Stomach (tissue), 9 donors: Measurements from ENCODE around the gene ATP2B3. TPM values are rescaled to one million over a fixed set of nuclear protein-coding genes. Genes with fewer than 3 reads are reported as not detected.

ENCODE experiments used
- DNase-seq, 2 donors: peaks; one replicate each; pipeline versions ENCODE4 v3.0.0 to v3.0.0-alpha.2; 2013 to 2019
- H3K27ac ChIP-seq, 5 donors: fragments of 200-600 bp in 4 of 5; sonication (generic) in 4 of 5; one replicate each; pipeline ENCODE4 v1.5.1; 2013 to 2019; ENCODE audit warnings: mild to moderate bottlenecking in 1 of 5, moderate library complexity in 1 of 5
- H3K27me3 ChIP-seq, 3 donors: fragments of 200-600 bp; sonication (generic); one replicate each; pipeline ENCODE4 v1.5.1; 2017 to 2019; ENCODE audit warnings: mixed run types in 1 of 3
- H3K36me3 ChIP-seq, 4 donors: fragments of 200-600 bp; sonication (generic); 1 replicate in 3 of 4; 2 replicates in 1 of 4; pipeline ENCODE4 v1.5.1; 2016 to 2019
- H3K4me1 ChIP-seq, 4 donors: fragments of 200-600 bp; sonication (generic); one replicate each; pipeline ENCODE4 v1.5.1; 2016 to 2019
- H3K4me3 ChIP-seq, 4 donors: fragments of 200-600 bp; sonication (generic) in 3 of 4; one replicate each; pipeline ENCODE4 v1.5.1; 2016 to 2019; ENCODE audit warnings: mild to moderate bottlenecking in 1 of 4
- H3K9me3 ChIP-seq, 4 donors: fragments of 200-600 bp; sonication (generic); one replicate each; pipeline ENCODE4 v1.5.1; 2016 to 2019
- CTCF ChIP-seq, 7 experiments: fragments of 450-650 bp in 4 of 7; fragments of 200-600 bp in 3 of 7; sonication (generic) in 3 of 7; IDR thresholded peaks; one replicate each; pipeline ENCODE4 v1.5.1; 2016 to 2019; ENCODE audit warnings: antibody characterized with exemption in 7 of 7, control low read depth in 2 of 7, mild to moderate bottlenecking in 1 of 7
- EP300 ChIP-seq: sonication (generic); formaldehyde crosslinking; IDR thresholded peaks from one replicate; pipeline ENCODE4 v1.6.1; 2017; ENCODE audit warnings: antibody characterized with exemption
- POLR2A ChIP-seq, 4 donors: fragments of 450-650 bp; IDR thresholded peaks; one replicate each; pipeline ENCODE4 v1.6.1; 2016; ENCODE audit warnings: antibody characterized with exemption in 4 of 4, control low read depth in 2 of 4, mild to moderate bottlenecking in 1 of 4, moderate library complexity in 1 of 4
- POLR2AphosphoS5 ChIP-seq, 3 donors: sonication (generic); formaldehyde crosslinking; IDR thresholded peaks; one replicate each; pipeline ENCODE4 v1.6.1; 2016; ENCODE audit warnings: antibody characterized with exemption in 3 of 3
- WGBS, 5 donors: extraction: QIAGEN DNeasy Blood & Tissue Kit in 3 of 5; methylation state at CpG; one replicate each; pipeline versions ENCODE4 v1.1.5 to v1.1.7; 2013 to 2018; 5-methylcytosine and 5-hydroxymethylcytosine counted together
- intact Hi-C: fragments of 100-400 bp; cut with DNase I; formaldehyde crosslinking; loops from one replicate; pipeline ENCODE4 v1.15.1; 2023; ENCODE audit warnings: low total_unique reads
- polyA plus RNA-seq, 3 donors: library from polyadenylated mRNA; stranded (reverse); fragments of 200-250 nt; gene quantifications; one replicate each; pipeline ENCODE4 v1.2.3, GENCODE V29; 2013
- total RNA-seq, 5 donors: library from RNA; depleted of rRNA; stranded (reverse); fragments of >200 nt; gene quantifications; one replicate each; pipeline versions ENCODE4 v1.1.0 to v1.2.3, GENCODE V29; 2014 to 2016
- donor health status: healthy with polysubstance abuse.
- donor health status: Bipolar disorder and iron deficiency.
- donor health status: healthy.

The ATP2B3 gene
- total and polyA plus RNA-seq, 8 donors = 0.03 to 0.55 TPM; not detected in 6

GRCh38 chrX:153624196-153625091 is 107.0 kb downstream of the ATP2B3 start:
- Histone ChIP-seq H3K36me3 (no peaks in the 10 kb centered on the region), H3K4me1 (no peaks in the 10 kb centered on the region), H3K4me3 (no peak overlapping the region), H3K27ac (no peak overlapping the region), H3K9me3 (no peaks in the 10 kb centered on the region), H3K27me3 (peaks cover 0 to 26% (median 26%) of the 10 kb centered on the region in 3 donors)
- 60 to 89% (median 82%) methylated on average over 5 to 15 of the region's 15 CpGs for WGBS, 5 donors
- DNase-seq = no peak
- intact Hi-C loops = no loop called here
- no peak for TF ChIP-seq POLR2AphosphoS5 (IDR thresholded peaks at IDR 0.05)
- TF ChIP-seq CTCF (IDR thresholded peaks at IDR 0.05) = no peak
- no peak for TF ChIP-seq POLR2A (IDR thresholded peaks at IDR 0.05)
- no peak for TF ChIP-seq EP300

- no peaks in the 10 kb centered on the region for H3K4me1 ChIP-seq
- H3K4me3 ChIP-seq = no peak overlapping the region
- peaks cover 0 to 7% (median 0%) of the 10 kb centered on the region in 4 donors for H3K9me3 ChIP-seq
- DNase-seq = no peak
- intact Hi-C loops = no loop called here
- no peak overlapping the region for H3K27ac ChIP-seq
- H3K36me3 ChIP-seq = no peaks in the 10 kb centered on the region
- WGBS, 5 donors = 80 to 92% (median 86%) methylated on average over 12 to 21 of the region's 21 CpGs
- H3K27me3 ChIP-seq = peaks cover 0 to 26% (median 21%) of the 10 kb centered on the region in 3 donors
- no peak for TF ChIP-seq CTCF (IDR thresholded peaks at IDR 0.05)
- no peak for TF ChIP-seq EP300
- TF ChIP-seq POLR2A (IDR thresholded peaks at IDR 0.05) = no peak
- TF ChIP-seq POLR2AphosphoS5 (IDR thresholded peaks at IDR 0.05) = no peak
Measured at GRCh38 chrX:153625271-153626024, 108.0 kb downstream of the ATP2B3 start.

GRCh38 chrX:153626025-153626633 is 108.7 kb downstream of the ATP2B3 start:
- no peak overlapping the region for H3K27ac ChIP-seq
- no peak for DNase-seq
- peaks cover 0 to 14% (median 3%) of the 10 kb centered on the region in 4 donors for H3K9me3 ChIP-seq
- TF ChIP-seq CTCF (IDR thresholded peaks at IDR 0.05) (no peak), POLR2AphosphoS5 (IDR thresholded peaks at IDR 0.05) (no peak), EP300 (no peak)
- intact Hi-C loops = no loop called here
- H3K27me3 ChIP-seq = peaks cover 0 to 26% (median 21%) of the 10 kb centered on the region in 3 donors
- no peak overlapping the region for H3K4me3 ChIP-seq
- WGBS, 5 donors = 75 to 88% (median 79%) methylated on average over 6 to 16 of the region's 16 CpGs
- H3K36me3 ChIP-seq = no peaks in the 10 kb centered on the region
- H3K4me1 ChIP-seq = no peaks in the 10 kb centered on the region
